Brain pericyte (primary cell): ENCODE results near the gene LEO1.
A peak's percentile ranks its signal among the peaks of the same experiment; 100 is the strongest.

Source experiments
- DNase-seq: peaks from one replicate; pipeline ENCODE4 v3.0.0-alpha.2; 2012; ENCODE audit warnings: low read depth, low spot score

LEO1 gene

DNA sequence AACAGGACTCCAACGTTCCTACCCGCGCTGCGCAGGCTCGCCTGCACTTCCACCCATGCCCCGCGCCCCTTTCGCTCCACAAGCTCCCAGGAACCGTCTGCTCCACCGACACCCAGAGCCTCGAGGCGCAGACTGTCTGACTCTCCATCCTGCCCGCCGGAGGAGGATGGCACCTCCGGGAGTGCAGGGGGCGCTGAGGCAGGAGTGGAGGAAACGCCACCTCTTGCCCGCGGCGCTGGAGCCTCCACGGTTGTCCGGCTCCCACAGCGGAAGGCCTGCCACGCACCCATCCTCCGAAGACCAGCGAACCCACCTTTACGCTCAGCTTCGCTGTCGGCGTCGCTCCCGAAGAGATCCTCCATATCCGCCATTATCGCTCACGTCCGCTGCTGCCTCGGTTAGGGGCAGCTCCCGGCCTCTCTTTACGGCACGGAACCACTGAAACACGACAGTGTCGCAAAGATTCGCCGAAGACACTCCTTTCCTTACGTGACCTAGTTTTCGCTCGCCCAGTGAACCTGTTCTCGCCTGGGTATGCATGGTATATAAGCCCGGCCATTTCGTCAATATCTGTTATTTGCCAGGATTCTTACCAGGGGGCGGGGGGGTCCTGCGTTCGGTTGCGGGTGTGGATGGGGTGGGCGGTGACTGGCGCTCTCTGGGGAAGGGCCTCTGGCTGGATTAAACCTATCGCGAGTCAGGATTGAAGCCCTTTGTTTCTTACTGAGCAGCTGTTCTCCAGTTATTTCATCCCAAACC, at the start of gene LEO1:
TSS of gene LEO1 (minus strand) at position 404 of the 759 bp plus-strand sequence. CDS start at position 371, 33 bp downstream.
- peak; percentile 88 for DNase-seq

- peak; percentile 58 for DNase-seq
These were observed 49.6 kb upstream of the LEO1 start for GRCh38 chr15:52021128-52021671.

- no peak for DNase-seq
These were observed 48.9 kb upstream of the LEO1 start for GRCh38 chr15:52020221-52021085.

DNA sequence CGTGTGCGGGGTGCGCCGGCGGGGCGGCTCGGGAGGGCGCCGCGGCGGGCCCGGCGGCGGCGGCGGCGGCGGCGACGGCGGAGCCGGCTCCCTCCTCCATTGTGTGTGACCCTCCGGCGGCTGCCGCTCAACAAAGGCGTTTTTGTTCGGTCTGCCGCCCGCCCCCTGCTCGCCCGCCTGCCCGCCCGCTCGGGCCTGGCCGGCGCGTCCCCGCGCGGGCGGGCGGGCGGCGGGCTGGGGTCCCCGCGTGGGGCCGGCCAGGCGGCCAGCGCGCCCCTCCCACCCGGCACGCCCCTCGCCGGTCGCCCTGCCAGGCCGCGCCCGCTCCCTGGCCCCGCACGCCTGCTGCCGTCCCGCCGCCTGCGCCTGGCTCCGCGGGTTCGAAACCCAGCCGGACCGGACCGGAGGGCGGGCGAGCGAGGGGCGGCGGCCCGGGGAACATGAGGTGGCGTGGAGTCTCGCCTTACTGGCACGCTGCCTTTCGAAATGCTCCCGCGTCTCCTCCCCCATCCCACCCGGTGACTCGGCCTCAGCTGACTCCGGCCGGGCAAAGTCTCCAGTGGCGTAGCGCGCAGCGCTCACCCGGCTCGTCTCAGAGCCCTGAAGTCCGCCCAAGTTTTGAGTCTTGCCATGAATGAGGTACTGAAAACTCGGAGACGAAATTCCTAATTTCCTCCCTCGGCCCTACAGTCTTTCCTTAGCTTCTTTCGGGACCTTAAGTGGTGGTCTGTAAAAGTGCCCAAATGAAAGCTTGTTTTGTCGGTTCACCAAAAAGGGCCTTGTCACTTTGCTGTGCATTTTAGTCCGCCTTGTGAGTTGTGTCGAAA, 48.0 kb upstream of the LEO1 start:
- DNase-seq, result peak; percentile 61

DNA sequence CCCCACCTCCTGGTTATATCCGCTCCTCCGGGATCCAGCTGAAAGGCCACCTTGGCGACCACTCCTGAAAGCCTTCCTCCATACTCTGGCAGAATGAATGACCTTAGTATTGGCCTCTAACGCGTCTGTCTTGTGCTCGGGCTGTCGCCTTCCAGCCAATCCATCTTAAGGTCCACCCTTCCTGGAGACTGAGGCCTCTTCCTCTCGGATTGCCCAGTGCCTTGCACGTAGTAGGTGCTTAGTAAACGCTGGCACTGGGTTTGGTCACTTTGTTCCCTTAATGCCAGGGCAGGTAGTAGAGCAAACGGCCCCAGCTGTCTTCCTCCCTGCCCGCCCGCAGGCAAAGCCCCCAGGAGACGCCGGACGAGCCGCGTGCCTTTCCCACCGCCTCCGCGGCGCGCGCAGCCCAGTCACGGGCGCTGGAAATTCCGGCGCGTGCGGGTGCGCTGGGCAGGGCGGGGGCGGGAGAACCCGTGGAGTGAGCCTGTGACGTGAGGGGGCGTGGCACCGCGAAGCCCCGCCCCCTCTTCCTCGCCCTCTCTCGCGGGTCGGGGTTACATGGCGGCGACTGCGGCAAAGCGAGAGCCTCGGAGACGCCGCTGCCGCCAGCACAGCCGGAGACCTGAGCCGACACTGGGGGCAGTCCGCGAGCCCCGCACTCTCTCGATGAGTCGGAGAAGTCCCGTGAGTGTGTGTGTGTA, 47.3 kb upstream of the LEO1 start, which contains the start of gene MAPK6:
TSS of gene MAPK6 (plus strand) at position 527 of the 701 bp plus-strand sequence. CDS start 27,242 bp downstream, outside the sequence.
- DNase-seq, result peak; percentile 79

DNA sequence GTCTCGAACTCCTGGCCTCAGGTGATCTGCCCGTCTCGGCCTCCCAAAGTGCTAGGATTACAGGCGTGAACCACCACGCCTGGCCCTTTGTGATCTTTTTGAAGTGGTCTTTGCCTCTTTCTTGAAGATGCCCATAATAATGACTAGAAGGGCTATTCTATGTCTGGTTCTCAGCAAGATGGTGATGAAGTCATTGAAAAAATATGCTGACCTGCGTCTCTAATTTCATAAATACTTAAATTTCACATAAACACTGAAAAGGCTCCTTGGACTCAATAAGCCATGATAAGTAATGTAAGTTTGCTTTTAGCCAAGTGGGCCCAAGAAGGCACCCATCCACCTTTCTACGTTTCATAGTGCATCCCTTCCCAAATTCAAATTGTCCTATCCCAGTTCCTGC, 46.7 kb upstream of the LEO1 start:
- no peak for DNase-seq

GRCh38 chr15:52016316-52016715, 44.7 kb upstream of the LEO1 start:
- no peak for DNase-seq

- DNase-seq, result no peak
These were observed 43.0 kb upstream of the LEO1 start for GRCh38 chr15:52014616-52015015.

DNA sequence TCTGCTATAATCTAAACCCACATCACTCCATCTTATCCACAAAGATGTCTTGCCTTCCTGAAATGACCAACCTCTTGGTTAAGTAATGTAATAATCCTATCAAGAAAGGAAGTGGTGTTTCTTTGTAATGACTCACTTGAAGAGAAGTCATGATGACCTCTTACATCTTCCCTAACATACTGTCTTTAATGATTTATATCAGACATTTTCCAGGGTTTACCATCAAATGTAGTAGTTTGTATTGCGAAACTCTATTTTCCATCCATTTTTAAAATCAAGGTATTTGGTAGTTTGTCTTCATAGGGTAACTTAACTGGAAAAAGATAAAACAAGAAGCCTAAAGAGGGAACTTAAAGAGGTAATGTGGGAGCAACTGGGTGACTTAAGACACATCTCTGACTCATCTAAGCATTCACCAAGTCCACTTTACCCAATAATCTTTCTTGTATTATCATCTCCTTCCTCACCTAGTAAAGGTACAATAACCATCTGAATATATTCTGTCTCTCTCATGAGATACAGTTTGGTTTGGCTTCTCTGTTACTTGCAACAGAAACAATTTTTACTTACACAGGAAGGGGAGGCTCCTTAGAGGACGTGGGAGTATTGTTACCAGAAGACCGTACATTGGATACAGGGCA, 41.7 kb upstream of the LEO1 start:
- DNase-seq, result no peak

- no peak for DNase-seq
These were observed 40.6 kb upstream of the LEO1 start for GRCh38 chr15:52012210-52012609.

DNA sequence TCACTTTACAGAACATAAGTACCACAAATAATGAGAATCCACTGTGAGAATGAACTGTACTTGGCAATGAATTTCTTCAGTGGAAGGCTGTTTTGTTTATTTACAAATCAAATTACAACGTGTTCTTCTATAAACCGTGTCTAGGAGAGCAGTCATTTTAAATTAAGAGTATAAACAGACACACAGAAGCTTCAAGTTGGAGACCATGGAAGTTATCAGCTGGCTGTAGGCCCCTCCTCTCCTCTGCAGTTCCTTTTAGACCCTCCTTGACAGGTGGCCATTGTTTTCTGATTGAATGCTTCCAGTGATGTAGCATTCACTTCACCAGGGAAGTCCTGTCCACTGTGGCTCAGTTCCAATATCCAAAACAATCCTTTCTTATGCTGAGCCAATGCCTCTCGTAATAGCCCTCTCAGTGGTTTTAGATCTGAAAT, 40.1 kb upstream of the LEO1 start:
- DNase-seq, result no peak

DNA sequence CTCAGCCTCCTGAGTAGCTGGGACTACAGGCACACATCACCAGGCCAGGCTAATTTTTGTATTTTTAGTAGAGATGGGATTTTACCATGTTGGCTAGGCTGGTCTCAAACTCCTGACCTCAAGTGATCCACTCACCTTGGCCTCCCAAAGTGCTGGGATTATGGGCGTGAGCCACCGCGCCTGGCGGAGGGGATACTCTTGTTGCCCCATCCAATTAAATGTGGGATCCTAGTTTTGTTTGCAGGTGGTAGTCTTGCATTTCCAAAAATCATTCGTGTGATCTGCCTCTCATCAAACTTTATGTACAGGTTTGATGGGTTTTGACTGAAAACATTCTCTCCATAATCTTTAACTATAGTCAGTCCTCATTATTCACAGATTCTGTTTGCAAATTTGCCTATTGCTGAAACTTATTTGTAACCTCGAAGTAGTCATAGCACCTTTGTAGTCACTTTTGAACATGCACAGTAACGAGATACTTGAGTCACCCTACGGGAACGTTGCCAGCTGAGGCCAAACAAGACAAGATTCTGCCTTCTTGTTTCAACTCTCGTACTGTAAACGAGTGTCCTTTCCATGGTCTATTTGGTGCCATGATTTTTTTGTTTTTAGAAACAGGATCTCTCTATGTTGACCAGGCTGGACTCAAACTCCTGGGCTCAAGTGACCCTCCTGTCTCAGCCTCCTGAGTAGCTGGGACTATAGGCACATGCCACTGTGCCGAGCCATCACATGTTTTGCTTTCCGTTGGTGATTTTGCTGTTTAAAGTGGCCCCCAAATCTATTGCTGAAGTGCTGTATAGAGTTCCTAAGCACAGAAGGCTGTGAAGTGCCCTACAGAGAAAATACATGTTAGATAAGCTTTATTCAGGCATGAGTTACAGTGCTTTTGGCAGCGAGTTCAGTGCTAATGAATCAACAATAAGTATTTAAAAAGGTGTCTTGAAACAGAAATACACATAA, 39.3 kb upstream of the LEO1 start:
- no peak for DNase-seq

DNA sequence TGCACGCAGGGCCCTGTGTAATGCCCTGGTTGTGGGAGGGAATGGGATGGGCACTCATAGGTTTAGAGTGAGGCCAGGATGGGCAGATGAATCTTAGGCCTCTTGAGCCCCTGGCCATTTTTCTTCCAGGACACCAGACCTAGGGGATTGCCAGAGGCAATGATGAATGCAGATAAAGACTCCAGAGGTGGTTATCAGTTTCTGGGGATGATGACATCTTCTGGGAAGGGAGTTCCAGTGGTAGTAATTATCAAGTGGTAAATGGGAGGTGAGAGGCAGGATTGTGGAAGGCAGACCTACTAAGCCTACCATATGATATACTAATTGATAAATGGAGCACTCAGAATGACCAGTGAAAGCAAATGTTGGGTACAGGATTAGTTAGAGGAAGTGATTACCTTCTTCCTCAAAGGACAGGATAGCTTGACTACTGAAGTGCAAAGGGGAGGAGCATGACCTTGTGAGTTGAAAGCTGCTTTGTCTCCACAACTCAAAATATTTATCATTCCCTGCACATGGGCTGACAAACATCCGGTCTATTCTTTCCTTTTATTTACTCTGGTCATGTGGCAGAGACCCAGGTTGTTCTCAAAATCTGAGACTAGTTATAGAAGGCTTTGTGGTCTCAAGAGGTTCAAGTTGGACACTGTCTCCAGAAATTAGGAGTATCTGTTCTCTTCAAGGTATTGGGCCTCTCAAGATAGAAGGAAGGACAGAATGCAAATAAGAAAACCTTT, 37.3 kb upstream of the LEO1 start:
- DNase-seq, result no peak

- no peak for DNase-seq
These were observed 36.8 kb upstream of the LEO1 start for GRCh38 chr15:52008359-52008697.

GRCh38 chr15:52006702-52007340, 35.2 kb upstream of the LEO1 start:
- DNase-seq, result no peak

GRCh38 chr15:52005748-52006701, 34.4 kb upstream of the LEO1 start:
- DNase-seq, result no peak

- no peak for DNase-seq
These were observed 33.2 kb upstream of the LEO1 start for GRCh38 chr15:52004806-52005205.
